GM12878 (cell line): ENCODE data around the gene CLK1. TPM values are rescaled to one million over a fixed set of nuclear protein-coding genes. Genes with fewer than 3 reads are reported as not detected.

Experiments
- BACH1 ChIP-seq: fragments of 450-650 bp; IDR thresholded peaks from 2 replicates; pipeline ENCODE4 v1.6.1; 2017; ENCODE audit warnings: mild to moderate bottlenecking, borderline replicate concordance
- BCLAF1 ChIP-seq: fragments of 450-650 bp; IDR thresholded peaks from 2 replicates; pipeline ENCODE4 v1.6.1; 2017; ENCODE audit warnings: antibody characterized with exemption, mild to moderate bottlenecking, moderate library complexity
- CBX3 ChIP-seq: fragments of 200-600 bp; sonication (generic); IDR thresholded peaks from 2 replicates; pipeline ENCODE4 v1.6.1; 2016; ENCODE audit warnings: low read depth, borderline replicate concordance
- CUX1 ChIP-seq: IDR thresholded peaks from 2 replicates; pipeline ENCODE4 v1.6.1; 2012; ENCODE audit warnings: improper control_type of control experiment, low read depth, low read length; ENCODE audit not compliant: insufficient replicate concordance
- JUND ChIP-seq: IDR thresholded peaks from 2 replicates; pipeline ENCODE4 v1.6.1; 2012; ENCODE audit warnings: low read depth, mild to moderate bottlenecking, low read length, improper control_type of control experiment, moderate library complexity
- LARP7 ChIP-seq: fragments of 450-650 bp; IDR thresholded peaks from 2 replicates; pipeline ENCODE4 v1.6.1; 2017; ENCODE audit warnings: mild to moderate bottlenecking
- NFIC ChIP-seq: IDR thresholded peaks from 2 replicates; pipeline ENCODE4 v1.6.1; 2012; ENCODE audit warnings: low read depth, mild to moderate bottlenecking, inconsistent platforms, low read length, moderate library complexity
- POU2F2 ChIP-seq: IDR thresholded peaks from 3 replicates; pipeline ENCODE4 v1.6.1; 2011; ENCODE audit warnings: low read depth, mild to moderate bottlenecking, low read length, borderline replicate concordance
- RELB ChIP-seq: fragments of 450-650 bp; IDR thresholded peaks from 2 replicates; pipeline ENCODE4 v1.6.1; 2017; ENCODE audit warnings: low read depth, mild to moderate bottlenecking, moderate library complexity
- SIX5 ChIP-seq: IDR thresholded peaks from 2 replicates; pipeline ENCODE4 v1.6.1; 2011; ENCODE audit warnings: mild to moderate bottlenecking, low read depth, low read length, moderate library complexity; ENCODE audit not compliant: severe bottlenecking
- TARDBP ChIP-seq: IDR thresholded peaks from 2 replicates; pipeline ENCODE4 v1.6.1; 2016; ENCODE audit warnings: borderline replicate concordance
- TBL1XR1 ChIP-seq: IDR thresholded peaks from 2 replicates; pipeline ENCODE4 v1.6.1; 2012; ENCODE audit warnings: low read depth, low read length, improper control_type of control experiment
- TCF12 ChIP-seq: IDR thresholded peaks from 2 replicates; pipeline ENCODE4 v1.6.1; 2011; ENCODE audit warnings: low read depth, mild to moderate bottlenecking, low read length
- ZNF592 ChIP-seq: fragments of 450-650 bp; IDR thresholded peaks from 2 replicates; pipeline ENCODE4 v1.6.1; 2017; ENCODE audit warnings: mild to moderate bottlenecking, moderate library complexity
- ZSCAN29 ChIP-seq: fragments of 450-650 bp; IDR thresholded peaks from 2 replicates; pipeline ENCODE4 v1.6.1; 2017; ENCODE audit warnings: mild to moderate bottlenecking, moderate library complexity
- polyA plus RNA-seq, 11 experiments: library from polyadenylated mRNA; depleted of rRNA in 4 of 11; unstranded in 6 of 11; stranded (reverse) in 5 of 11; fragments of >200 nt; fragmentation: Nextera tagmentation in 4 of 11; fragmentation: Illumina TruSeq in 1 of 11; extraction: Ambion mirVana in 4 of 11; extraction: Trizol in 1 of 11; gene quantifications; 1 replicate in 1 of 11; 2 replicates in 10 of 11; pipeline versions ENCODE4 v1.2.1 to v1.2.3, GENCODE V29; 2011 to 2016; ENCODE audit warnings: inconsistent platforms in 2 of 11, missing spikeins in 2 of 11, low read depth in 1 of 11
- total RNA-seq, 4 experiments: library from RNA; depleted of rRNA in 3 of 4; stranded (reverse); fragments of >200 nt in 3 of 4; fragmentation: Illumina TruSeq in 1 of 4; extraction: Trizol in 1 of 4; gene quantifications; 2 replicates each; pipeline versions ENCODE4 v1.2.1 to v1.2.3, GENCODE V29; 2013 to 2021

The CLK1 gene
- total and polyA plus RNA-seq, 10 of the 15 experiments (the other 5 are each of a cell fraction or from before 2014, with no cell fraction given), result 61.2 to 221 (median 80.1) TPM

- TF ChIP-seq TBL1XR1 (peak; percentile 80; the same call in 1 of the 2 replicates), CBX3 (no peak), POU2F2 (0 out of 3 replicates have a peak, but pooled peaks have one; percentile 28), LARP7 (no peak), BACH1 (no peak), JUND (no peak), TCF12 (no peak), CUX1 (no peak), ZNF592 (no peak), NFIC (peak; percentile 94), TARDBP (no peak), RELB (peak; percentile 79), BCLAF1 (no peak), ZSCAN29 (no peak), SIX5 (no peak)
Observed at GRCh38 chr2:200814276-200814815, 50.1 kb downstream of the CLK1 start (continued).
